SK-N-SH (cell line): ENCODE data around the gene TMIGD2. TPM values are rescaled to one million over a fixed set of nuclear protein-coding genes. Genes with fewer than 3 reads are reported as not detected.
A peak's percentile ranks its signal among the peaks of the same experiment; 100 is the strongest.

Source experiments
- CTCF ChIA-PET: fragments of 300-600, 350-600 bp; formaldehyde crosslinking; extraction: SDS; loops from one replicate; lab custom pipeline; 2021; lab: Yijun Ruan, JAX
- POLR2A ChIA-PET: fragments of 350-600 bp; sonication (Branson Sonifier 250); formaldehyde crosslinking; extraction: SDS; loops from one replicate; lab custom pipeline; 2020; ENCODE audit warnings: antibody characterized with exemption, inconsistent platforms; lab: Yijun Ruan, JAX
- DNase-seq: peaks from one replicate; pipeline ENCODE4 v3.0.0; 2012
- H2AFZ ChIP-seq: fragments of 200-600 bp; sonication (generic); 2 replicates; pipeline ENCODE4 v1.8.1; 2016; ENCODE audit warnings: antibody characterized with exemption, mild to moderate bottlenecking, low read depth
- H3F3A ChIP-seq: fragments of 200-600 bp; sonication (generic); replicated peaks from 2 replicates; pipeline ENCODE3; 2016; ENCODE audit warnings: antibody characterized with exemption, mild to moderate bottlenecking; ENCODE audit not compliant: insufficient read depth
- H3K27ac ChIP-seq, 2 experiments: fragments of 200-500 bp in 1 of 2; fragments of 200-600 bp in 1 of 2; sonication (Bioruptor generic) in 1 of 2; sonication (generic), shearing (Covaris generic) in 1 of 2; 2 replicates each; pipeline versions ENCODE4 v1.5.1 to v1.6.1; 2014 to 2016; ENCODE audit warnings: low read depth in 2 of 2, inconsistent platforms in 1 of 2, low read length in 1 of 2, mild to moderate bottlenecking in 1 of 2, mixed read lengths in 1 of 2
- H3K27me3 ChIP-seq: fragments of 200-600 bp; sonication (generic), shearing (Covaris generic); 2 replicates; pipeline ENCODE4 v1.6.1; 2016; ENCODE audit warnings: mixed run types; ENCODE audit not compliant: insufficient read depth
- H3K36me3 ChIP-seq, 2 experiments: fragments of 200-500 bp in 1 of 2; fragments of 200-600 bp in 1 of 2; sonication (Bioruptor generic) in 1 of 2; sonication (generic) in 1 of 2; replicated peaks in 1 of 2; 2 replicates each; pipeline versions ENCODE3 to v1.5.1; 2014 to 2016; ENCODE audit warnings: low read length in 1 of 2, mild to moderate bottlenecking in 1 of 2; ENCODE audit not compliant: insufficient read depth in 2 of 2, control insufficient read depth in 1 of 2
- H3K4me1 ChIP-seq, 2 experiments: fragments of 200-500 bp in 1 of 2; fragments of 200-600 bp in 1 of 2; sonication (Bioruptor generic) in 1 of 2; sonication (generic), shearing (Covaris generic) in 1 of 2; 2 replicates each; pipeline versions ENCODE4 v1.5.1 to v1.6.1; 2014 to 2016; ENCODE audit warnings: low read depth in 1 of 2, low read length in 1 of 2, mixed run types in 1 of 2; ENCODE audit not compliant: insufficient read depth in 2 of 2, control insufficient read depth in 1 of 2
- H3K4me2 ChIP-seq: fragments of 200-600 bp; sonication (generic), shearing (Covaris generic); 2 replicates; pipeline ENCODE4 v1.6.1; 2017; ENCODE audit warnings: mixed run types
- H3K4me3 ChIP-seq, 2 experiments: fragments of 200-500 bp in 1 of 2; fragments of 200-600 bp in 1 of 2; sonication (Bioruptor generic) in 1 of 2; sonication (generic), shearing (Covaris generic) in 1 of 2; 2 replicates each; pipeline versions ENCODE4 v1.5.1 to v1.8.1; 2014 to 2016; ENCODE audit warnings: low read depth in 2 of 2, inconsistent platforms in 1 of 2, low read length in 1 of 2, mild to moderate bottlenecking in 1 of 2, mixed read lengths in 1 of 2, moderate library complexity in 1 of 2
- H3K79me2 ChIP-seq: fragments of 200-600 bp; sonication (generic); 2 replicates; pipeline ENCODE4 v1.8.1; 2017; ENCODE audit warnings: mild to moderate bottlenecking; ENCODE audit not compliant: insufficient read depth
- H3K9ac ChIP-seq: fragments of 200-600 bp; sonication (generic); 2 replicates; pipeline ENCODE4 v1.6.1; 2017; ENCODE audit warnings: mixed run types
- H3K9me2 ChIP-seq: fragments of 200-600 bp; sonication (generic); 2 replicates; pipeline ENCODE4 v1.6.1; 2017; ENCODE audit warnings: mixed run types
- H3K9me3 ChIP-seq: fragments of 200-600 bp; sonication (generic); 2 replicates; pipeline ENCODE4 v1.6.1; 2017; ENCODE audit warnings: mixed run types, mild to moderate bottlenecking, moderate library complexity
- H4K20me1 ChIP-seq: fragments of 200-600 bp; sonication (generic); 2 replicates; pipeline ENCODE4 v1.6.1; 2017; ENCODE audit warnings: mild to moderate bottlenecking, mixed run types; ENCODE audit not compliant: insufficient read depth
- CHD2 ChIP-seq: fragments of 150-350 bp; IDR thresholded peaks from 2 replicates; pipeline ENCODE4 v1.6.1; 2018; ENCODE audit warnings: low read length; ENCODE audit not compliant: partially characterized antibody
- ELF1 ChIP-seq: IDR thresholded peaks from 2 replicates; pipeline ENCODE4 v1.4.0; 2012
- EP300 ChIP-seq, 2 experiments: IDR thresholded peaks; 2 replicates each; pipeline versions ENCODE4 v1.4.0 to v1.6.1; 2012; ENCODE audit warnings: borderline replicate concordance in 1 of 2, low read depth in 1 of 2, low read length in 1 of 2
- EZH2phosphoT487 ChIP-seq: fragments of 200-600 bp; sonication (generic); IDR thresholded peaks from 2 replicates; pipeline ENCODE4 v1.6.1; 2017; ENCODE audit warnings: low read depth, mixed run types, mild to moderate bottlenecking, antibody characterized with exemption, moderate library complexity, borderline replicate concordance
- FOSL2 ChIP-seq: IDR thresholded peaks from 2 replicates; pipeline ENCODE4 v1.4.0; 2012; ENCODE audit warnings: low read depth, mild to moderate bottlenecking, moderate library complexity, borderline replicate concordance
- GATA2 ChIP-seq: sonication (generic); formaldehyde crosslinking; IDR thresholded peaks from 2 replicates; pipeline ENCODE4 v1.5.0; 2020; ENCODE audit warnings: mild to moderate bottlenecking, missing genetic modification reagents
- JUND ChIP-seq: IDR thresholded peaks from 2 replicates; pipeline ENCODE4 v1.4.0; 2012
- MEF2A ChIP-seq: IDR thresholded peaks from 2 replicates; pipeline ENCODE4 v1.4.0; 2012; ENCODE audit warnings: low read depth, borderline replicate concordance
- NFIC ChIP-seq: IDR thresholded peaks from 2 replicates; pipeline ENCODE4 v1.4.0; 2012; ENCODE audit warnings: borderline replicate concordance
- RAD21 ChIP-seq: IDR thresholded peaks from 2 replicates; pipeline ENCODE4 v1.6.1; 2012; ENCODE audit warnings: mild to moderate bottlenecking, low read length
- RCOR1 ChIP-seq: fragments of 150-350 bp; IDR thresholded peaks from 2 replicates; pipeline ENCODE4 v1.6.1; 2017; ENCODE audit warnings: antibody characterized with exemption, low read length
- RFX5 ChIP-seq: IDR thresholded peaks from 2 replicates; pipeline ENCODE4 v1.6.1; 2012; ENCODE audit warnings: mild to moderate bottlenecking, improper control_type of control experiment, low read length
- SIN3A ChIP-seq: IDR thresholded peaks from 2 replicates; pipeline ENCODE4 v1.6.1; 2012; ENCODE audit warnings: low read depth, mild to moderate bottlenecking, low read length, moderate library complexity, borderline replicate concordance
- SMC3 ChIP-seq: IDR thresholded peaks from 2 replicates; pipeline ENCODE4 v1.6.1; 2012; ENCODE audit warnings: low read depth, low read length, improper control_type of control experiment
- TCF12 ChIP-seq: IDR thresholded peaks from 2 replicates; pipeline ENCODE4 v1.4.0; 2012
- TEAD4 ChIP-seq: IDR thresholded peaks from 2 replicates; pipeline ENCODE4 v1.4.0; 2012; ENCODE audit warnings: mild to moderate bottlenecking, borderline replicate concordance; ENCODE audit not compliant: insufficient read depth
- USF1 ChIP-seq: IDR thresholded peaks from 2 replicates; pipeline ENCODE4 v1.4.0; 2012; ENCODE audit warnings: low read depth, borderline replicate concordance
- USF2 ChIP-seq: fragments of 150-350 bp; IDR thresholded peaks from 2 replicates; pipeline ENCODE4 v1.6.1; 2017; ENCODE audit warnings: antibody characterized with exemption, low read length, low read depth, borderline replicate concordance
- ZBTB33 ChIP-seq: IDR thresholded peaks from 2 replicates; pipeline ENCODE4 v1.4.0; 2012; ENCODE audit warnings: low read depth, borderline replicate concordance
- WGBS: methylation state at CpG from one replicate; pipeline ENCODE4 v1.1.6; 2017; ENCODE audit warnings: low lambda C conversion rate; 5-methylcytosine and 5-hydroxymethylcytosine counted together
- polyA plus RNA-seq, 3 experiments: library from polyadenylated mRNA; depleted of rRNA; stranded (reverse); fragments of >200 nt; gene quantifications; 2 replicates each; pipeline ENCODE4 v1.2.3, GENCODE V29; 2012
- TF ChIP-seq, protein P1 (sequence below): fragments of 150-350 bp; IDR thresholded peaks from 2 replicates; pipeline ENCODE4 v1.6.1; 2016; ENCODE audit warnings: mild to moderate bottlenecking, low read depth, low read length

The TMIGD2 gene
- polyA plus RNA-seq, 1 of the 3 experiments (the other 2 are of a cell fraction): not detected

DNA sequence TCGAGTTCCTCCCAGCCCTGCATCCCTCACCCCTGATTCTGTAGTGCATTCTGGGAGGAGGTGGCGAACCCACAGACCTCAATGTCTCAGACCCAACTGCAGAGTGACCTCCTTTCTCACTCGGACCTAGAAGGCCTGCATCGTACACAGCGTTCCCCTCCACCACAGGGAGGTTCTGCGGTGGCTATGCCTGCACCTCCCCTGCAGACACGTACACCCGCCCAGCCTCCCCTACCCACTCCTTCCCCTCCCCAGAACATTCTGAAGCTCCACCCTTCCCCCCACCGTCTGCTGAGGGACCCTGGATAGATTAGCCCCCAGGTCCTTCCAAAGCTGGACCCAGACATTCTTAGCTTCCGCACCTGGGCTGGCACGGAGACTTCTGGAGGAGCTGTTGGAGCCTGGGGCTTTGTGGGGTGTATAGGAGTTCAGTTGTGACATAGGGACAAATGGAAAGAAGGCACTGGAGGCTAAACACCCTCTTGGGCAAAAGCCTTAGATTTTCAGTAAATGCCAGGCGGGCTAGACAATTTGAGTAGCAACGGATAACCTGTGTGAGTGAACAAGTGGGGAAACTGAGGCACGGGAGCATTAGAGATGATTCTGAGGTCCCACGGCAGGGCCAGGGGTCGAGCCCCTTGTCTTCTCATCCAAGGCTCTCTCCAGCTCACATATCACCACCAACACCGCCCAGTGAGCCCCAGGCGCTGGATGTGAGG is 1.8 kb upstream of the TMIGD2 start (continued):
- TF ChIP-seq RFX5: no peak
- no peak; the same call in 1 of the 2 replicates for TF ChIP-seq RCOR1
- TF ChIP-seq USF1: no peak
- no peak for TF ChIP-seq TEAD4
- no peak for TF ChIP-seq EZH2phosphoT487

DNA sequence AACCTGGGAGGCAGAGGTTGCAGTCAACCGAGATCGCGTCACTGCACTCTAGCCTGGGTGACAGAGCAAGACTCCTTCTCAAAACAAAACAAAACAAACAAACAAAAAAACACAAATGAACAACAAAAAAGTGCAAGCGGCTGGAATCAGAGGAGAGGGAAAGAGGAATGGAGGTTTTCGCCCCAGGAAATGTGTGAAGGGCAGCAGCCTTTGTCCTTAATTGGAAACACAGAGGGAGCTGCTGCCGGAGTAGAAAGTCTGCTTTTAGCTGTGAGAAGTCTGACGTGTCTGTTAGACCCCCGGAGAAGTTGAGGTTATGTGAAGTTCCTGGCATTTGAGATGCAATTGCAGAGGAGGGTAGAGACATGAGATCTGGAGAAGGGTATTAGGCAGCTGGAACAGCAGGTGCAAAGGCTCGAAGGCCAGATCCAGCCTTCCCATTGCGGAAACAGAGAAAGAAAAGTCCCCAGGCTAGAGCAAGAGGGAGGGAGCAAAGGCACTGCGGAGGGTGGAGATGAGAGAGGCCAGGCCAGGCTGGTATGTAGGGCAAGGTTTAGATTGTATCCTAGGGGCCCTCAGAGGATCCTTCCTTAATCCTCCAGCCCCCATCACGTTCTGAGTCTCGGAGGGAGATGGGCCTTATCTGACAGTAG is 473 bp downstream of the TMIGD2 start:
- no peaks in the 10 kb centered on the region for H3K79me2 ChIP-seq
- whole genome bisulfite sequencing: 67% methylated on average over 13 of the region's 13 CpGs
- H3F3A ChIP-seq: no peaks in the 10 kb centered on the region
- TF ChIP-seq, protein P1, sequence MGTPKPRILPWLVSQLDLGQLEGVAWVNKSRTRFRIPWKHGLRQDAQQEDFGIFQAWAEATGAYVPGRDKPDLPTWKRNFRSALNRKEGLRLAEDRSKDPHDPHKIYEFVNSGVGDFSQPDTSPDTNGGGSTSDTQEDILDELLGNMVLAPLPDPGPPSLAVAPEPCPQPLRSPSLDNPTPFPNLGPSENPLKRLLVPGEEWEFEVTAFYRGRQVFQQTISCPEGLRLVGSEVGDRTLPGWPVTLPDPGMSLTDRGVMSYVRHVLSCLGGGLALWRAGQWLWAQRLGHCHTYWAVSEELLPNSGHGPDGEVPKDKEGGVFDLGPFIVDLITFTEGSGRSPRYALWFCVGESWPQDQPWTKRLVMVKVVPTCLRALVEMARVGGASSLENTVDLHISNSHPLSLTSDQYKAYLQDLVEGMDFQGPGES: no peak
- TF ChIP-seq SIN3A: no peak
- H3K9ac ChIP-seq: no peak overlapping the region
- H2AFZ ChIP-seq: no peak overlapping the region
- DNase-seq: no peak
- CTCF ChIA-PET: interaction anchor here (0.7 to 1.8 kb wide), 3 partner anchors 44 to 68 kb away, joined by 3 to 4 read pairs (median 3); no protein-coding TSS in a partner anchor
- peak overlapping the region in 1 of 2 experiments; percentile 72; a peak in 2 of 4 replicates for H3K27ac ChIP-seq
- H3K9me3 ChIP-seq: no peaks in the 10 kb centered on the region
- no peaks in the 10 kb centered on the region for H4K20me1 ChIP-seq
- POLR2A ChIA-PET: interaction anchor here (0.8 kb wide), 1 partner anchor 10 kb away, joined by 3 read pairs; no protein-coding TSS in a partner anchor
- no peaks in the 10 kb centered on the region for H3K9me2 ChIP-seq
- peaks cover 0 to 18% of the 10 kb centered on the region in 2 experiments; a peak in 1 of 4 replicates for H3K4me1 ChIP-seq
- no peak overlapping the region for H3K4me2 ChIP-seq
- H3K4me3 ChIP-seq: no peak overlapping the region
- no peaks in the 10 kb centered on the region for H3K27me3 ChIP-seq
- no peaks in the 10 kb centered on the region for H3K36me3 ChIP-seq

- no peak for DNase-seq
- H3K9me3 ChIP-seq: no peaks in the 10 kb centered on the region
- no peaks in the 10 kb centered on the region for H4K20me1 ChIP-seq
- no peaks in the 10 kb centered on the region for H3K79me2 ChIP-seq
- H3K27me3 ChIP-seq: no peaks in the 10 kb centered on the region
- H3K9ac ChIP-seq: no peak overlapping the region
- CTCF ChIA-PET: no interaction called here
- peaks cover 0 to 22% of the 10 kb centered on the region in 2 experiments; a peak in 1 of 4 replicates for H3K4me1 ChIP-seq
- no peaks in the 10 kb centered on the region for H3K36me3 ChIP-seq
- H3K4me3 ChIP-seq: no peak overlapping the region
- H2AFZ ChIP-seq: no peak overlapping the region
- H3K9me2 ChIP-seq: no peaks in the 10 kb centered on the region
- H3K4me2 ChIP-seq: no peak overlapping the region
- WGBS: 95% methylated on average over 3 of the region's 3 CpGs
- POLR2A ChIA-PET: no interaction called here
- H3K27ac ChIP-seq: no peak overlapping the region
- no peaks in the 10 kb centered on the region for H3F3A ChIP-seq
- no peak for TF ChIP-seq RFX5
- no peak for TF ChIP-seq ELF1
- no peak for TF ChIP-seq EP300 (IDR thresholded peaks at IDR 0.05; ENCODE audit: borderline replicate concordance in 1 of 2, low read depth in 1 of 2, low read length in 1 of 2)
- TF ChIP-seq NFIC: no peak
- no peak for TF ChIP-seq SIN3A
- TF ChIP-seq TCF12: no peak
- TF ChIP-seq MEF2A: no peak
- no peak for TF ChIP-seq TEAD4
- TF ChIP-seq SMC3: no peak
- no peak for TF ChIP-seq JUND
- no peak for TF ChIP-seq CHD2
- no peak for TF ChIP-seq GATA2 (CRISPR knock-in tag)
- TF ChIP-seq FOSL2: no peak
- no peak for TF ChIP-seq RAD21
- TF ChIP-seq ZBTB33: no peak
- TF ChIP-seq USF2: no peak
Observed at GRCh38 chr19:4300589-4300988, 1.6 kb downstream of the TMIGD2 start.
